ENCODE data around the gene RFNG.

DNA sequence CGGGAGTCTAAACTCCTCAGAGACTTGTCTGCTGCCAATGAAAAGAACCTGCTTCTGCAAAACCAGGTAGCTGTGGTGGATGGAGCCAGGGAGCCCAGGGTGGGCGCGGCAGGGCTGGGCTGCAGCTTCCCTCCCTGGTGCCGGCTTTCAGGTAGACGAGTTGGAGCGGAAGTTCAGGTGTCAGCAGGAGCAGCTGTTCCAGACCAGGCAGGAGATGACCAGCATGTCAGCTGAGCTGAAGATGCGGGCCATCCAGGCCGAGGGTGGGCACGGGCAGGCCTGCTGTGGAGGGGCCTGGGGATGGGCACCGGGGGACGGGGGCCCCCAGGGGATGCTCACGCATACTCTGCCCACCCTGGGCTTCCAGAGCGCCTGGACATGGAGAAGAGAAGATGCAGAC, 23.4 kb downstream of the RFNG start:
- TF ChIP-seq, protein P1, sequence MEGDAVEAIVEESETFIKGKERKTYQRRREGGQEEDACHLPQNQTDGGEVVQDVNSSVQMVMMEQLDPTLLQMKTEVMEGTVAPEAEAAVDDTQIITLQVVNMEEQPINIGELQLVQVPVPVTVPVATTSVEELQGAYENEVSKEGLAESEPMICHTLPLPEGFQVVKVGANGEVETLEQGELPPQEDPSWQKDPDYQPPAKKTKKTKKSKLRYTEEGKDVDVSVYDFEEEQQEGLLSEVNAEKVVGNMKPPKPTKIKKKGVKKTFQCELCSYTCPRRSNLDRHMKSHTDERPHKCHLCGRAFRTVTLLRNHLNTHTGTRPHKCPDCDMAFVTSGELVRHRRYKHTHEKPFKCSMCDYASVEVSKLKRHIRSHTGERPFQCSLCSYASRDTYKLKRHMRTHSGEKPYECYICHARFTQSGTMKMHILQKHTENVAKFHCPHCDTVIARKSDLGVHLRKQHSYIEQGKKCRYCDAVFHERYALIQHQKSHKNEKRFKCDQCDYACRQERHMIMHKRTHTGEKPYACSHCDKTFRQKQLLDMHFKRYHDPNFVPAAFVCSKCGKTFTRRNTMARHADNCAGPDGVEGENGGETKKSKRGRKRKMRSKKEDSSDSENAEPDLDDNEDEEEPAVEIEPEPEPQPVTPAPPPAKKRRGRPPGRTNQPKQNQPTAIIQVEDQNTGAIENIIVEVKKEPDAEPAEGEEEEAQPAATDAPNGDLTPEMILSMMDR (IDR thresholded peaks at IDR 0.05), result no peak
- no peak for TF ChIP-seq POLR2A (IDR thresholded peaks at IDR 0.05)
